ENCODE measurements around the gene RAD51AP1. TPM values are rescaled to one million over a fixed set of nuclear protein-coding genes. Genes with fewer than 3 reads are reported as not detected.
"Not testable (repeated sequence)": the region's sequence is repeated elsewhere in the genome, so short reads cannot be mapped to it uniquely, and the experiment has no call there.

The RAD51AP1 gene
- total and polyA plus RNA-seq, 2 donors (not counting 1 experiment from before 2014, with no cell fraction given) = 3.5 to 4.6 TPM

DNA sequence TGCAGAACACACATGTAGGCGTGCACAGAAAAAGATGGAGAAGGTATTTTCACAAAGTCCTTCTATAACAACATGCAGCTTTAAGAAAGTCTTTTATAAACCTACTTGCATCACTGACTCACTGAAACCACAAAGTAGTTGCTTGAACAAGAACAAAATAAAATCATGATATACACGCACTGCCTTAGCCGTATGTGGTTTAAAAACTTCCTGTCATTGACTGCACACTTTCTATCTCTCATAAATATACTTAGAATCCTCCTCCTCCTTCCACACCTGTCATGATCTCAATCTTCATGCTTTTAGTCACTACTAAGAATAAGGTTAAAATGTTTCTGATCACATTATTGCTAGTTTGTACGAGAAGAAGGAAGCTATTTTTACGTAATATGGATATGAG lies 31.8 kb upstream of the RAD51AP1 start:
- H4K20me1 ChIP-seq (ENCODE audit: control insufficient read depth, insufficient read depth, low read length, poor library complexity, severe bottlenecking) = no peaks in the 10 kb centered on the region
- CTCF ChIA-PET = no interaction called here
- POLR2A ChIA-PET = no interaction called here
- H3K4me1 ChIP-seq (ENCODE audit: control insufficient read depth in 2 of 2, insufficient read depth in 2 of 2, low read length in 2 of 2) = peaks cover 0 to 11% of the 10 kb centered on the region in 2 donors
- peak overlapping the region; percentile 2 for H3K4me3 Mint-ChIP-seq
- intact Hi-C loops (cut with micrococcal nuclease) = no loop called here
- DNase-seq (no peak), ATAC-seq (ENCODE audit: low read depth) (no peak)
- no peaks in the 10 kb centered on the region for H3K27me3 Mint-ChIP-seq
- H3K27ac ChIP-seq (ENCODE audit: low read length in 2 of 2) = peak overlapping the region in 1 of 2 donors; percentile 15
- no peaks in the 10 kb centered on the region for H3K27me3 ChIP-seq (replicated peaks in 1 of 4; ENCODE audit: control extremely low read depth in 1 of 4, control insufficient read depth in 3 of 4, insufficient read depth in 4 of 4, low read length in 3 of 4)
- H2AFZ ChIP-seq (ENCODE audit: insufficient read depth, low read depth, low read length, poor library complexity, severe bottlenecking) = no peak overlapping the region
- H3K4me2 ChIP-seq (replicated peaks; ENCODE audit: low read depth, low read length, poor library complexity, severe bottlenecking) = peak overlapping the region; percentile 29
- no peak overlapping the region for H3K9ac ChIP-seq (ENCODE audit: low read length)
- H3K27ac Mint-ChIP-seq = no peak overlapping the region
- no peaks in the 10 kb centered on the region for H3K9me3 Mint-ChIP-seq (ENCODE audit: insufficient read depth)
- H3K4me1 Mint-ChIP-seq = peaks cover 11% of the 10 kb centered on the region
- no peaks in the 10 kb centered on the region for H3K9me3 ChIP-seq (ENCODE audit: control extremely low read depth in 1 of 3, control insufficient read depth in 2 of 3, insufficient read depth in 1 of 3, low read length in 2 of 3)
- TF ChIP-seq, protein P1, sequence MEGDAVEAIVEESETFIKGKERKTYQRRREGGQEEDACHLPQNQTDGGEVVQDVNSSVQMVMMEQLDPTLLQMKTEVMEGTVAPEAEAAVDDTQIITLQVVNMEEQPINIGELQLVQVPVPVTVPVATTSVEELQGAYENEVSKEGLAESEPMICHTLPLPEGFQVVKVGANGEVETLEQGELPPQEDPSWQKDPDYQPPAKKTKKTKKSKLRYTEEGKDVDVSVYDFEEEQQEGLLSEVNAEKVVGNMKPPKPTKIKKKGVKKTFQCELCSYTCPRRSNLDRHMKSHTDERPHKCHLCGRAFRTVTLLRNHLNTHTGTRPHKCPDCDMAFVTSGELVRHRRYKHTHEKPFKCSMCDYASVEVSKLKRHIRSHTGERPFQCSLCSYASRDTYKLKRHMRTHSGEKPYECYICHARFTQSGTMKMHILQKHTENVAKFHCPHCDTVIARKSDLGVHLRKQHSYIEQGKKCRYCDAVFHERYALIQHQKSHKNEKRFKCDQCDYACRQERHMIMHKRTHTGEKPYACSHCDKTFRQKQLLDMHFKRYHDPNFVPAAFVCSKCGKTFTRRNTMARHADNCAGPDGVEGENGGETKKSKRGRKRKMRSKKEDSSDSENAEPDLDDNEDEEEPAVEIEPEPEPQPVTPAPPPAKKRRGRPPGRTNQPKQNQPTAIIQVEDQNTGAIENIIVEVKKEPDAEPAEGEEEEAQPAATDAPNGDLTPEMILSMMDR (IDR thresholded peaks at IDR 0.05) = no peak
- no peak for TF ChIP-seq EZH2 (IDR thresholded peaks at IDR 0.05; ENCODE audit: borderline replicate concordance, insufficient read depth, low read depth, low read length, poor library complexity, severe bottlenecking)
- no peaks in the 10 kb centered on the region for H3K79me2 ChIP-seq (ENCODE audit: control insufficient read depth, insufficient read depth, low read length)
- H3K4me3 ChIP-seq (ENCODE audit: control extremely low read depth in 1 of 5, extremely low read depth in 1 of 5, insufficient read depth in 1 of 5, low read depth in 2 of 5, low read length in 4 of 5) = no peak overlapping the region
- H3K36me3 ChIP-seq (replicated peaks in 1 of 2; ENCODE audit: control extremely low read depth in 1 of 2, control insufficient read depth in 1 of 2, extremely low read depth in 1 of 2, insufficient read depth in 2 of 2, low read length in 1 of 2) = peaks cover 7 to 29% of the 10 kb centered on the region in 2 experiments
- 7% methylated on average over 2 of the region's 5 CpGs for WGBS (ENCODE audit: insufficient coverage)

DNA sequence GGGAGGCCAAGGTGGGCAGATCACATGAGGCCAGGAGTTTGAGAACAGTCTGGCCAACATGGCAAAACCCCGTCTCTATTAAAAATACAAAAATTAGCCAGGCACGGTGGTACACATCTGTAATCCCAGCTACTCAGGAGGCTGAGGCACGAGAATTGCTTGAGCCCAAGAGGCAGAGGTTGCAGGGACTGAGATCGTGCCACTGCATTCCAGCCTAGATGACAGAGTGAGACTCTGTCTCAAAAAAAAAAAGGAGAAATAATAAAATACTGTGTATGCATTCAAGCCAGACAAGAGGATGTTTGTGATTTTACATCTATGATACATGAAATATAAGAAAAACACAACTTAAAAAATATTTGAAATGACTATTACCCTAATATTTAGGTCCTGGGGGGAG lies 30.2 kb upstream of the RAD51AP1 start:
- H3K9ac ChIP-seq (ENCODE audit: low read length); POLR2A ChIA-PET; H3K4me3 Mint-ChIP-seq; intact Hi-C loops (cut with micrococcal nuclease); H3K27ac ChIP-seq (ENCODE audit: low read length in 2 of 2); H3K27me3 Mint-ChIP-seq; H2AFZ ChIP-seq (ENCODE audit: insufficient read depth, low read depth, low read length, poor library complexity, severe bottlenecking); H3K27ac Mint-ChIP-seq; H3K9me3 ChIP-seq (ENCODE audit: control extremely low read depth in 1 of 3, control insufficient read depth in 2 of 3, insufficient read depth in 1 of 3, low read length in 2 of 3); ATAC-seq (ENCODE audit: low read depth); H3K9me3 Mint-ChIP-seq (ENCODE audit: insufficient read depth); DNase-seq; H3K79me2 ChIP-seq (ENCODE audit: control insufficient read depth, insufficient read depth, low read length); H3K27me3 ChIP-seq (replicated peaks in 1 of 4; ENCODE audit: control extremely low read depth in 1 of 4, control insufficient read depth in 3 of 4, insufficient read depth in 4 of 4, low read length in 3 of 4); H4K20me1 ChIP-seq (ENCODE audit: control insufficient read depth, insufficient read depth, low read length, poor library complexity, severe bottlenecking); CTCF ChIA-PET: not testable (repeated sequence)
- H3K4me1 Mint-ChIP-seq = peaks cover 11% of the 10 kb centered on the region
- H3K4me1 ChIP-seq (ENCODE audit: control insufficient read depth in 2 of 2, insufficient read depth in 2 of 2, low read length in 2 of 2) = peaks cover 0 to 11% of the 10 kb centered on the region in 2 donors
- H3K4me3 ChIP-seq (ENCODE audit: control extremely low read depth in 1 of 5, extremely low read depth in 1 of 5, insufficient read depth in 1 of 5, low read depth in 2 of 5, low read length in 4 of 5) = peak overlapping the region in 1 of 5 experiments; percentile 3
- peaks cover 7 to 20% of the 10 kb centered on the region in 2 experiments for H3K36me3 ChIP-seq (replicated peaks in 1 of 2; ENCODE audit: control extremely low read depth in 1 of 2, control insufficient read depth in 1 of 2, extremely low read depth in 1 of 2, insufficient read depth in 2 of 2, low read length in 1 of 2)
- peak overlapping the region; percentile 25 for H3K4me2 ChIP-seq (replicated peaks; ENCODE audit: low read depth, low read length, poor library complexity, severe bottlenecking)
- 95% methylated on average over 3 of the region's 4 CpGs for WGBS (ENCODE audit: insufficient coverage)

DNA sequence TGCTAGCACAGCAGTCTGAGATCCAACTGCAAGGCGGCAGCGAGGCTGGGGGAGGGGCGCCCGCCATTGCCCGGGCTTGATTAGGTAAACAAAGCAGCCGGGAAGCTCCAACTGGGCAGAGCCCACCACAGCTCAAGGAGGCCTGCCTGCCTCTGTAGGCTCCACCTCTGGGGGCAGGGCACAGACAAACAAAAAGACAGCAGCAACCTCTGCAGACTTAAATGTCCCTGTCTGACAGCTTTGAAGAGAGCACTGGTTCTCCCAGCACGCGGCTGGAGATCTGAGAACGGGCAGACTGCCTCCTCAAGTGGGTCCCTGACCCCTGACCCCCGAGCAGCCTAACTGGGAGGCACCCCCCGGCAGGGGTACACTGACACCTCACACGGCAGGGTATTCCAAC lies 29.4 kb upstream of the RAD51AP1 start:
- ATAC-seq (ENCODE audit: low read depth); H3K27ac ChIP-seq (ENCODE audit: low read length in 2 of 2); H3K27ac Mint-ChIP-seq; H3K4me3 Mint-ChIP-seq; H4K20me1 ChIP-seq (ENCODE audit: control insufficient read depth, insufficient read depth, low read length, poor library complexity, severe bottlenecking); H3K4me2 ChIP-seq (replicated peaks; ENCODE audit: low read depth, low read length, poor library complexity, severe bottlenecking); POLR2A ChIA-PET; H3K79me2 ChIP-seq (ENCODE audit: control insufficient read depth, insufficient read depth, low read length); H3K27me3 ChIP-seq (replicated peaks in 1 of 4; ENCODE audit: control extremely low read depth in 1 of 4, control insufficient read depth in 3 of 4, insufficient read depth in 4 of 4, low read length in 3 of 4); H3K9me3 Mint-ChIP-seq (ENCODE audit: insufficient read depth); intact Hi-C loops (cut with micrococcal nuclease); H3K4me3 ChIP-seq (ENCODE audit: control extremely low read depth in 1 of 5, extremely low read depth in 1 of 5, insufficient read depth in 1 of 5, low read depth in 2 of 5, low read length in 4 of 5); H3K27me3 Mint-ChIP-seq; CTCF ChIA-PET; DNase-seq; H3K9me3 ChIP-seq (ENCODE audit: control extremely low read depth in 1 of 3, control insufficient read depth in 2 of 3, insufficient read depth in 1 of 3, low read length in 2 of 3); H3K9ac ChIP-seq (ENCODE audit: low read length); H2AFZ ChIP-seq (ENCODE audit: insufficient read depth, low read depth, low read length, poor library complexity, severe bottlenecking): not testable (repeated sequence)
- WGBS (ENCODE audit: insufficient coverage) = no CpG with 5 or more reads among the region's 12 CpGs
- Histone ChIP-seq H3K36me3 (replicated peaks in 1 of 2; ENCODE audit: control extremely low read depth in 1 of 2, control insufficient read depth in 1 of 2, extremely low read depth in 1 of 2, insufficient read depth in 2 of 2, low read length in 1 of 2) (peaks cover 4 to 13% of the 10 kb centered on the region in 2 experiments), H3K4me1 (ENCODE audit: control insufficient read depth in 2 of 2, insufficient read depth in 2 of 2, low read length in 2 of 2) (peaks cover 0 to 11% of the 10 kb centered on the region in 2 donors)
- peaks cover 11% of the 10 kb centered on the region for H3K4me1 Mint-ChIP-seq
